ENCODE results near the gene TMC8. TPM values are rescaled to one million over a fixed set of nuclear protein-coding genes. Genes with fewer than 3 reads are reported as not detected.

TMC8 gene
- polyA plus RNA-seq, 3 donors from 2014 or later, result 55.2 to 170 (median 58.2) TPM

DNA sequence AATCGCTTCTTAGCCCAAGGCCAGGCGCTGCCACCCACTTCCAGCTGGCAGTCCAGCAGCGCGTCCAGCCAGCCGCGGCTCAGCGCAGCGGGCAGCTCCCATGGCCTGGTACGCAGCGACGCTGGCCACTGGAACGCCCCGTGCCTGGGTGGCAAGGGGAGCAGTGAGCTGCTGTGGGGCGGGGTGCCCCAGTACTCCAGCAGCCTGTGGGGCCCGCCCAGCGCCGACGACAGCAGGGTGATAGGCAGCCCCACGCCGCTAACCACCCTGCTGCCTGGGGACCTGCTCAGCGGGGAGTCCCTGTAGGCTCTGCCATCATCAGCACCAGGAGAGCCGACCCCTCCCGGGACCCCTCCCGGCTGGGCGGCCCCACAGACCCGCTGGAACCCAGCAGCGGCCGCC is 26.0 kb upstream of the TMC8 start:
- no peaks in the 10 kb centered on the region for H3K9me3 Mint-ChIP-seq
- H3K4me3 Mint-ChIP-seq, result no peak overlapping the region
- H3K27ac Mint-ChIP-seq, result no peak overlapping the region
- peaks cover 2 to 13% (median 9%) of the 10 kb centered on the region in 3 donors for H3K27me3 Mint-ChIP-seq (ENCODE audit: low read depth in 3 of 3)
- no peak for DNase-seq
- no peaks in the 10 kb centered on the region for H3K4me1 Mint-ChIP-seq
- peaks cover 22 to 33% (median 23%) of the 10 kb centered on the region in 3 donors for H3K36me3 Mint-ChIP-seq

GRCh38 chr17:78105101-78105500 is 25.5 kb upstream of the TMC8 start:
- Mint-ChIP-seq H3K4me3 (no peak overlapping the region), H3K27ac (no peak overlapping the region), H3K9me3 (no peaks in the 10 kb centered on the region), H3K27me3 (ENCODE audit: low read depth in 3 of 3) (peaks cover 2 to 13% (median 9%) of the 10 kb centered on the region in 3 donors), H3K36me3 (peaks cover 17 to 30% (median 22%) of the 10 kb centered on the region in 3 donors), H3K4me1 (no peaks in the 10 kb centered on the region)
- no peak for DNase-seq

GRCh38 chr17:78105551-78105950 is 25.0 kb upstream of the TMC8 start:
- no peaks in the 10 kb centered on the region for H3K9me3 Mint-ChIP-seq
- H3K4me3 Mint-ChIP-seq, result no peak overlapping the region
- peak overlapping the region in 1 of 6 donors; percentile 23 for H3K27ac Mint-ChIP-seq
- H3K36me3 Mint-ChIP-seq, result peaks cover 16 to 26% (median 23%) of the 10 kb centered on the region in 3 donors
- DNase-seq, result no peak
- H3K4me1 Mint-ChIP-seq, result no peaks in the 10 kb centered on the region
- peaks cover 2 to 16% (median 9%) of the 10 kb centered on the region in 3 donors for H3K27me3 Mint-ChIP-seq (ENCODE audit: low read depth in 3 of 3)

DNA sequence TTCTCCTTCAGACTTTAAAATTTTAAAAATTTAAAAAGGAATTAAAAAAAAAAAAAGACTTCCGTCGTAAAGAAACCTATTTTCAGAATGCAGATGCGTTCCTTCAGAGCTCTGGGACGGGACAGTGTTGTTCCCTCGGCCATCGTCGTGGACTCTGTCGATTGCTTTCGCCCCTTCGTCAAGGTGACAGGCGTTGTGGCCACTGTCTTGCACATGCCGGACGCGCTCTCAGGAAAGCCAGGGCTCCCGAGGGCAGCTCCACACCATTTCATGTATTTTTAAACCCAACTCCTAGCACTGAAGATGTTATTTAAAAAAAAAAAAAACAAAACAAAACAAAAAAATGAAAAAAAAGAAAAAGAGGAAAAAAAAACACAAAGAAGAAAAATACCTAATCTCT is 24.4 kb upstream of the TMC8 start:
- no peak for DNase-seq
- Mint-ChIP-seq H3K27me3 (ENCODE audit: low read depth in 3 of 3) (peaks cover 2 to 19% (median 11%) of the 10 kb centered on the region in 3 donors), H3K27ac (no peak overlapping the region), H3K9me3 (no peaks in the 10 kb centered on the region), H3K36me3 (peaks cover 12 to 25% (median 24%) of the 10 kb centered on the region in 3 donors), H3K4me1 (no peaks in the 10 kb centered on the region), H3K4me3 (no peak overlapping the region)

- Mint-ChIP-seq H3K9me3 (no peaks in the 10 kb centered on the region), H3K27me3 (ENCODE audit: low read depth in 3 of 3) (peaks cover 3 to 21% (median 12%) of the 10 kb centered on the region in 3 donors), H3K4me1 (peaks cover under 1 to 3% of the 10 kb centered on the region in 2 donors), H3K36me3 (peaks cover 12 to 21% (median 17%) of the 10 kb centered on the region in 3 donors), H3K4me3 (no peak overlapping the region), H3K27ac (peak overlapping the region in 3 of 6 donors; percentile 57 to 68 (median 58))
- DNase-seq, result no peak
Measured at GRCh38 chr17:78107457-78107856, 23.1 kb upstream of the TMC8 start.

DNA sequence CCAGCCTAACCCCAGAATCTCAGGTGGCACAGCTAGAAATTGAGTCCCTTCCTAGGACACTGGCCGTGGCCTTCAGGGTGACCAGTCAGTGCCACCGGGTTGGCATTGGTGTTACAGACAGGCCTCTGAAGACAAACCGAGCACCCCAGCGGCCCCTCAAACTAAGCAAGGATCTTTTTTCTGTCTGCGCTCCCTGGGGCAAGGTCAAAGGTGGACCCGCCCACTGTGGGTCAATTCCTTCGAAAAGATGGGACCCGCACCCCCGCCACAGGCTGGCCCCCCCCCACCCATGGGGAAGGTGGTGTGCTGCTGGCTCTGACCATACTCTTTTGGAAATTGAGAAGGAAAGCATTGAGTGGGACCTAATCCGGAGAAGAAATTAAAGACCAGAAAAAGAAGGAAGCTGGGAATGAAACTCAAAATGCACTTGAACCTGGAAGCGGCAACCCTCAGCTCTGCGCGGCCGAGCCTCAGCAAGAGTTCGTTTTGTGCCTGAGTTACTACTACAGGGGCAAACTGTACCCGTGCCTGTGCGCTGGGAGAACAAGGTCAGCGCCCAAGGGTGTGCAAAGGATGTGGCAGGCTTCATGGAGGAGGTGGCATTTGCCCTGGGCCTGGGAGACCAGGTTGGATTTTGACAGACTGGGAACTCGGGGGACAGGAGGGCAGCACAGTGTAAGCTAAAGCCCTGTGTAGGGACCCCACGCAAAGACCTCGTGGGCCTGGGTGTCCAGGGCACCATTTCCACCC is 22.4 kb upstream of the TMC8 start:
- peaks cover 5 to 10% of the 10 kb centered on the region in 2 donors for H3K4me1 Mint-ChIP-seq
- H3K36me3 Mint-ChIP-seq, result peaks cover 15 to 23% (median 17%) of the 10 kb centered on the region in 3 donors
- peak overlapping the region in 4 of 6 donors; percentile 36 to 70 (median 58) for H3K27ac Mint-ChIP-seq
- H3K4me3 Mint-ChIP-seq, result no peak overlapping the region
- H3K27me3 Mint-ChIP-seq (ENCODE audit: low read depth in 3 of 3), result peaks cover 9 to 21% (median 17%) of the 10 kb centered on the region in 3 donors
- H3K9me3 Mint-ChIP-seq, result no peaks in the 10 kb centered on the region
- no peak for DNase-seq

- no peaks in the 10 kb centered on the region for H3K9me3 Mint-ChIP-seq
- peaks cover 17 to 22% (median 19%) of the 10 kb centered on the region in 3 donors for H3K36me3 Mint-ChIP-seq
- H3K27me3 Mint-ChIP-seq (ENCODE audit: low read depth in 3 of 3), result peaks cover 13 to 27% (median 22%) of the 10 kb centered on the region in 3 donors
- peak overlapping the region in 2 of 6 donors; percentile 36 to 77 for H3K27ac Mint-ChIP-seq
- no peak overlapping the region for H3K4me3 Mint-ChIP-seq
- DNase-seq, result no peak
- peaks cover 12 to 17% of the 10 kb centered on the region in 2 donors for H3K4me1 Mint-ChIP-seq
Measured at GRCh38 chr17:78108726-78109488, 21.7 kb upstream of the TMC8 start.

DNA sequence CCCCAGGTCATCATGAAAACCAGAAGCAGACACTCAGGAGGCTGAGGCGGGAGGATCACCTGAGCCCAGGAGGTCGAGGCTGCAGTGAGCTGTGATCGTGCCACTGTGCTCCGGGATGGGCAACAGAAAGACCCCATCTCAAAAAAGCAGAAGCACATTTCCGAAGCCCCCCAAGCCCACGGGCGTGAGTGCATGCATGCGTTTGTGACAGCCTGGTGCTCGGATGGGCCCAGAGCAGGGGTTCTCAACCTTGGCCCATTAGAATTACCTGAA is 21.1 kb upstream of the TMC8 start:
- Mint-ChIP-seq H3K27ac (peak overlapping the region in 1 of 6 donors; percentile 36), H3K4me1 (peaks cover 18 to 22% of the 10 kb centered on the region in 2 donors), H3K9me3 (no peaks in the 10 kb centered on the region), H3K4me3 (no peak overlapping the region), H3K36me3 (peaks cover 17 to 24% (median 20%) of the 10 kb centered on the region in 3 donors), H3K27me3 (ENCODE audit: low read depth in 3 of 3) (peaks cover 13 to 31% (median 25%) of the 10 kb centered on the region in 3 donors)
- DNase-seq, result no peak

DNA sequence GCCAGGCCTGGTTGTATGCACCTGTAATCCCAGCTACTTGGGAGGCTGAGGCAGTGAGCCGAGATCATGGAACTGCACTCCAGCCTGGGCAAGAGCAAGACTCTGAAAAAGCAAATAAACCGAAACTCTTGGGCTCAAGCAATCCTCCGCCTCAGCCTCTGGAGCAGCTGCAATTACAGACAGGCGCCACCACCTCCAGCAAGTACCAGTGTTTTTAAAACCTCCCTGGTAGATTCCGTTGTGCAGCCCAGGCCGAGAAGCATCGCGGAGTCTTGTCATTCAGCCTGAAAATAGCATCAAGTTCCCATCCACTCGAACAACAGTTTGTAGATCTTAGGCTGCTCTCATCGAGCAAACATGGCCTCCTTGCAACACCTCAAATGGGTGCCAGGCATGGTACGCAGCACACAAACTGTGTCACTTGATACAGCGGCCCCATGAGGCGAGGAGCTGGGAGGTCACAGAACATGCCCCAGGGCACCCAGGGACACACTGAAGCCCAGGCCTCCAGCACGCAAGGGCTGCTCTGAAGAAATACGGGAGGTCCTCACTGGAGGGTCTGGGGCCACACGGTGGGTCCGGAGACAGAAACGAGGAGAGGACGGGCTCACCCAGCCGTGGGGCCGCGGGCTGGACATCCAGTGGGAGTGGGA is 20.1 kb upstream of the TMC8 start:
- Mint-ChIP-seq H3K4me1 (peaks cover 23 to 29% of the 10 kb centered on the region in 2 donors), H3K27me3 (ENCODE audit: low read depth in 3 of 3) (peaks cover 15 to 33% (median 32%) of the 10 kb centered on the region in 3 donors), H3K9me3 (no peaks in the 10 kb centered on the region), H3K27ac (peak overlapping the region in 4 of 6 donors; percentile 30 to 78 (median 64)), H3K4me3 (no peak overlapping the region), H3K36me3 (peaks cover 13 to 28% (median 20%) of the 10 kb centered on the region in 3 donors)
- DNase-seq, result no peak

- no peaks in the 10 kb centered on the region for H3K9me3 Mint-ChIP-seq
Measured at GRCh38 chr17:78111016-78111726, 19.4 kb upstream of the TMC8 start.

GRCh38 chr17:78111727-78112517 is 18.6 kb upstream of the TMC8 start:
- no peak overlapping the region for H3K4me3 Mint-ChIP-seq
- H3K27ac Mint-ChIP-seq, result peak overlapping the region; percentile 82 to 96 (median 93)
- H3K4me1 Mint-ChIP-seq, result peaks cover 25 to 29% of the 10 kb centered on the region in 2 donors
- peaks cover 15 to 35% (median 31%) of the 10 kb centered on the region in 3 donors for H3K27me3 Mint-ChIP-seq (ENCODE audit: low read depth in 3 of 3)
- H3K9me3 Mint-ChIP-seq, result no peaks in the 10 kb centered on the region
- peaks cover 13 to 27% (median 19%) of the 10 kb centered on the region in 3 donors for H3K36me3 Mint-ChIP-seq
- DNase-seq, result no peak

More at GRCh38 chr17:78111016-78111726, 19.4 kb upstream of the TMC8 start:
- H3K4me1 Mint-ChIP-seq, result peaks cover 23 to 29% of the 10 kb centered on the region in 2 donors
- peak overlapping the region; percentile 15 to 78 (median 54) for H3K27ac Mint-ChIP-seq
- no peak for DNase-seq
- H3K36me3 Mint-ChIP-seq, result peaks cover 13 to 28% (median 20%) of the 10 kb centered on the region in 3 donors
- H3K4me3 Mint-ChIP-seq, result no peak overlapping the region
- peaks cover 15 to 33% (median 32%) of the 10 kb centered on the region in 3 donors for H3K27me3 Mint-ChIP-seq (ENCODE audit: low read depth in 3 of 3)

Measured in immature natural killer cell (primary cell).